Nephron progenitor cell (in vitro differentiated cells): ENCODE measurements around the gene ZFHX3.

Experiments used
- DNase-seq: peaks from one replicate; pipeline ENCODE4 v3.0.0; 2021
- H3K27ac Mint-ChIP-seq: 2 replicates; pipeline ENCODE4 v1.8.0; 2021; ENCODE audit warnings: mild to moderate bottlenecking, moderate library complexity, mixed read lengths
- H3K27me3 Mint-ChIP-seq: 2 replicates; pipeline ENCODE4 v1.8.0; 2021; ENCODE audit warnings: mild to moderate bottlenecking, low read depth, mixed read lengths; ENCODE audit not compliant: poor library complexity
- H3K36me3 Mint-ChIP-seq: 2 replicates; pipeline ENCODE4 v1.8.0; 2021; ENCODE audit warnings: low read depth, mixed read lengths
- H3K4me1 Mint-ChIP-seq: 2 replicates; pipeline ENCODE4 v1.8.0; 2021; ENCODE audit warnings: mixed read lengths
- H3K4me3 Mint-ChIP-seq: 2 replicates; pipeline ENCODE4 v1.8.0; 2021; ENCODE audit warnings: mild to moderate bottlenecking, moderate library complexity, mixed read lengths
- H3K9me3 Mint-ChIP-seq: 2 replicates; pipeline ENCODE4 v1.8.0; 2021; ENCODE audit warnings: mild to moderate bottlenecking, moderate library complexity, mixed read lengths
- TF ChIP-seq, protein P1 (sequence below): fragments of 200-600 bp; sonication (generic); IDR thresholded peaks from 2 replicates; pipeline ENCODE4 v1.5.0; 2021; ENCODE audit warnings: antibody characterized with exemption

ZFHX3 gene

DNA sequence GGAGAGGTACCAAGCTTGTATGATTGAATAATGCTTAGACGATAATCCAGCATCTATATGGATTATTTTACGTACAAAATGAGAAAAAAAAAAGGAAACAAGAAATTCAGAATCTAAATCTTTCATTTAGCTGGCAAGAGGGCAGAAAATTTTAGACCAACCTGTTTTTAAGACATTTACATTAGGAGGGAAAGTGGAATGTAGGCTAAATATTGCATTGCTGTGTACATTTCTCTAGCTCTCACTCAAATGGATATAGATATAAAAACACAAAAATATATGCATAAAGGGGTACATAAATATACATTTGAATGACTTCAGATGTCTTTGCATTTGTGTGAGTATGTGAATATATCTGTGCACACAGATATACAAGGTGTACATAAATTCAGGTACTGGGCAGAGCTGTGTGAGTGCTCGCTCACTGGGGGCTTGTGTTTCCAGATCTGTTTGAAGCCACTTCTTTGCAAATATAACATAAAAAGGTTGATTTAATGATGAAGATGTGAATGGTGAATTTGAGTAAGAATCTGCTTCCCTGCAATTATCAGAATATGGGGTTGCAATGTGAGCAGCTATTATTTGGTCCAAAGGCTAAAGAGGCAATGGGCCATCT lies 14.2 kb upstream of the ZFHX3 start:
- Mint-ChIP-seq H3K4me1 (peaks cover 74% of the 10 kb centered on the region), H3K9me3 (no peaks in the 10 kb centered on the region), H3K27ac (no peak overlapping the region), H3K27me3 (peaks cover 80% of the 10 kb centered on the region), H3K4me3 (peak overlapping the region; percentile 80), H3K36me3 (no peaks in the 10 kb centered on the region)
- TF ChIP-seq, protein P1, sequence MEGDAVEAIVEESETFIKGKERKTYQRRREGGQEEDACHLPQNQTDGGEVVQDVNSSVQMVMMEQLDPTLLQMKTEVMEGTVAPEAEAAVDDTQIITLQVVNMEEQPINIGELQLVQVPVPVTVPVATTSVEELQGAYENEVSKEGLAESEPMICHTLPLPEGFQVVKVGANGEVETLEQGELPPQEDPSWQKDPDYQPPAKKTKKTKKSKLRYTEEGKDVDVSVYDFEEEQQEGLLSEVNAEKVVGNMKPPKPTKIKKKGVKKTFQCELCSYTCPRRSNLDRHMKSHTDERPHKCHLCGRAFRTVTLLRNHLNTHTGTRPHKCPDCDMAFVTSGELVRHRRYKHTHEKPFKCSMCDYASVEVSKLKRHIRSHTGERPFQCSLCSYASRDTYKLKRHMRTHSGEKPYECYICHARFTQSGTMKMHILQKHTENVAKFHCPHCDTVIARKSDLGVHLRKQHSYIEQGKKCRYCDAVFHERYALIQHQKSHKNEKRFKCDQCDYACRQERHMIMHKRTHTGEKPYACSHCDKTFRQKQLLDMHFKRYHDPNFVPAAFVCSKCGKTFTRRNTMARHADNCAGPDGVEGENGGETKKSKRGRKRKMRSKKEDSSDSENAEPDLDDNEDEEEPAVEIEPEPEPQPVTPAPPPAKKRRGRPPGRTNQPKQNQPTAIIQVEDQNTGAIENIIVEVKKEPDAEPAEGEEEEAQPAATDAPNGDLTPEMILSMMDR, result no peak
- DNase-seq, result no peak

DNA sequence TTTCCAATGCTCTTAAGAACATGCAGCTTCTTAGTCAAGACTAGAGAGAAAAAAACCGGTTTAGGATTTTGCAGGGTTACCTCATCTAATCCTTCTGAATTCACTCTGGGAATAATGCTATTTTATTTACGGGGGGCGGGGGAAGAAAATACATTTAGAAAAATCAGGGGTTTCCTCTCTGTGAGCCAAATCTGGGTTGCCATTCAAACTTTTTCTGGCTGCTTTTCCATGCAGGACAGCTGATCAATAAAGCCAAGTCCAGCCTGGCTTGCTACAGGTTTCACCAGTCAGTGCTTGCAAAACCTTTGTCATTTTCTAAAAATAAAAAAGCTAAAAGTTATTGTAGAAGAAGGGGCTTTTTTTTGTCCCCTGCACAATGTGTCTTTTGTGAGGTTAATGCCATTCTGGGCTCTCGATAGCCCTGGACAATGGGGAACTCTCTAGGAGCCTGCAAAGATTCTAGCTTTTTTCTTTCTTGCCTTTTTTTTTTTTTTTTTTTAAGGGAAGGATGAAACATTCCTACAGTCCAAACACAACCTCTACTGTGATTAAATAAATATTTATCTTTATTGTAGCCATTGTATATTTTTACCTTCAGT lies 13.1 kb upstream of the ZFHX3 start:
- Mint-ChIP-seq H3K4me3 (peak overlapping the region; percentile 37), H3K27ac (no peak overlapping the region), H3K36me3 (no peaks in the 10 kb centered on the region), H3K27me3 (peaks cover 69% of the 10 kb centered on the region), H3K4me1 (peaks cover 71% of the 10 kb centered on the region), H3K9me3 (no peaks in the 10 kb centered on the region)
- no peak for DNase-seq
- TF ChIP-seq, protein P1, result no peak

DNA sequence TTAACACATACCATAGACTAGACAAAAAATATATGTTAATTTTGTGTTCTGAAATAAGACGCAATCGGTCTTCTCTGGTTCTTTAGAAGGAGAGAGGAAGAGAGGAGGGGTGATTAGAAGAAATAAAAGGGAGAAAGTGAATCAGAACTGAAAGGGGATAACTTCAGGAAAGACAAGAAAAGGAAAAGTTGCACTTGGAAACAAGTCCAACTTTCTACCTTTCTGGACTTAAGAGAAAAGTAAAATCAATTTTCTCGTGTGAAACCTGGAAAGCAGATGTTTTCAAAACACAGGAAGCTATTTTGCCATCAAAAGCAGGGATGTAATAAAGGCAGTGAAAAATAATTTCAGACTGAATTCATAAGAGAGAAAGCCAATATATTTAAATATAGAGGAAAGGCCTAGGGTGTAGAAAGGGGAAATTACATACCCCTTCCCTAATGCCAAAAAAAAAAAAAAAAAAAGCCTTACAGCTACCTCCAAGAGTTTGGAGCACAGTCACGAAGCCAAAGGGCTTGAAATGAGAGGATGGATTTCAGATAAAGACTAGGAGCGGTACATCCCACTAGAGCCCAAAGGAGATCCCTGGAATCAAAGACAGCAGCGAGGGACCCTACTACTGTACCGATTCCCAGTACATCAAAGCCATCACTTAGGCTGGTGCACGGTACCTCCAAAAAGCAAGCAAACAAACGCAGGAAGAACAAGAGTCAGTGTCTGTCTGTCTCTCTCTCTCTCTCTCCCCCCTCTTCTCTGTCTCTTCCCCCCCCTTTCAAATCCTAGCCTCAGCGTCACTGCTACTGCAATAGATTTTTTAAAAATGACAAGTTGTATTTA lies 12.1 kb upstream of the ZFHX3 start:
- Mint-ChIP-seq H3K36me3 (no peaks in the 10 kb centered on the region), H3K9me3 (no peaks in the 10 kb centered on the region), H3K4me3 (peak overlapping the region; percentile 94), H3K27ac (no peak overlapping the region), H3K4me1 (peaks cover 61% of the 10 kb centered on the region), H3K27me3 (peaks cover 59% of the 10 kb centered on the region)
- DNase-seq, result no peak
- TF ChIP-seq, protein P1, result no peak

DNA sequence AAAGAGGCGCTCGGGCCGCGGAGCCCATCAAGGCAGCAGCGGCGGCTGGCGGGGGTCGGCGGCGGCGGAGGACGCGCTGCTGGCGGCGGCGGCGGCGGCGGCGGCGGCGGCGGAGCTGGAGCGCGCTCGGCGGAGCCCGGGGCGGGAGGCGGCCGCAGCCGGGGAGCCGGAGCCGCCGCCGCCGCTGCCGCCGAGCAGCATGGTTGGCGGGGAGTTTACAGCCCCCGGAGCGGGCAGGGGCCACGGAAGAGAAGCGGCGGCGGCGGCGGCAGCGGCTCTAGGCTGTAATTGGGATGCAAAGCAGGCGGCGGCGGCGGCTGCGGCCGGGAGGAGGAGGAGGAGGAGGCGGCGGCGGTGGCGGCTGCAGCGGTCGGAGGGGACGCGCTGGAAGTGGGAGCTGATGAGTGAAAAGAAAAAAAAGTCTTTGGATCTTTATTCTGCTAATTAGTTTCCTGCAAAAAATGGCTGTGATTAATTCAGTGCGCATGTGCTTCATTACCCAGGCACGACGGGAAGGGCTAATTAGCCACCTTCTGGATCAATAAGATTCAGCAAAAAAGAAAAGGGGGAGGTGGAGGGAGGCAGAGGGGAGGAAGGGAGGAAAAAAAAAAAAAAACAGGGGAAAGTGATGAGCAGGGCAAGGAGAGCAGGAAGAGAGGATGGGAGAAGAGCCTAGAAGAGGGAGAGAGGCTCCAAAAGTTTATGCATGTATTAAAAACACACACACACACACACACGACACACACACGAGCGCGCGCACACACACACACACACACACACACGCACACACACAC lies 10.9 kb upstream of the ZFHX3 start:
- DNase-seq, result peak; percentile 75

DNA sequence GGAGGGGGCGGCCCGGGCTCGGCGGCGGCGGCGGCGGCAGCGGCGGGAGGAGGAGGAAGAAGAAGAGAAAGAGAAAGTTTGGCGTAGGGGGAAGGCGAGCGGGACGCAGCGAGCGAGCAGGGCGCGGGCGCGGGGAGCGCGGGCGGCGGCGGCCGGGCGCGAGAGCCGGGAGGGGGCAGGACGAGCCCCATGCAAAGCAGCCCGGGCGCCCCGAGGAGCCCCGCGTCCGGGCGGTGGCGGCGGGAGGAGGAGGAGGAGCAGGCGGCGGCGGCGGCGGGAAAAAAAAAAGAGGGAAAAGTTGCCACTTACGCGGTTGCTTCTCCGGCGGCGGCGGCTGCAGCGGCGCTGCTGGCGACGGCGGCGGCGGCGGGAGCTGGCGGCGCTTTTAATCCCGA lies 10.3 kb upstream of the ZFHX3 start:
- peak overlapping the region; percentile 94 for H3K4me3 Mint-ChIP-seq
- no peaks in the 10 kb centered on the region for H3K9me3 Mint-ChIP-seq
- DNase-seq, result peak; percentile 61
- H3K36me3 Mint-ChIP-seq, result no peaks in the 10 kb centered on the region
- peaks cover 41% of the 10 kb centered on the region for H3K27me3 Mint-ChIP-seq
- no peak overlapping the region for H3K27ac Mint-ChIP-seq
- TF ChIP-seq, protein P1, result no peak
- H3K4me1 Mint-ChIP-seq, result peaks cover 43% of the 10 kb centered on the region

More for the DNA sequence above, 10.9 kb upstream of the ZFHX3 start:
- no peaks in the 10 kb centered on the region for H3K36me3 Mint-ChIP-seq
- H3K27me3 Mint-ChIP-seq, result peaks cover 47% of the 10 kb centered on the region
- peak overlapping the region; percentile 93 for H3K27ac Mint-ChIP-seq
- H3K9me3 Mint-ChIP-seq, result no peaks in the 10 kb centered on the region
- peak overlapping the region; percentile 94 for H3K4me3 Mint-ChIP-seq
- peaks cover 49% of the 10 kb centered on the region for H3K4me1 Mint-ChIP-seq
- TF ChIP-seq, protein P1, result no peak
